HCT116 (cell line): ENCODE results near the gene MKNK1. TPM values are rescaled to one million over a fixed set of nuclear protein-coding genes. Genes with fewer than 3 reads are reported as not detected.

Experiments used
- ATAC-seq: fragments of 200-7000 bp; cut with Tn5 transposase; 2 replicates; pipeline ENCODE4 v1.9.1; 2020; ENCODE audit warnings: mild to moderate bottlenecking, moderate library complexity
- BruUV-seq: library from RNA; stranded (reverse); fragments of 400-500 nt; replicated peaks from 2 replicates; lab custom pipeline; 2021; lab: Mats Ljungman, UMichigan
- CTCF ChIA-PET: fragments of 300-600 bp; sonication (Branson Sonifier 250); formaldehyde crosslinking; loops from one replicate; lab custom pipeline; 2021; ENCODE audit warnings: antibody characterized with exemption; lab: Charles Lee
- POLR2A ChIA-PET: fragments of 300-600, 350-600 bp; sonication (Branson Sonifier 250); formaldehyde crosslinking; loops from one replicate; lab custom pipeline; 2021; ENCODE audit warnings: antibody characterized with exemption; lab: Charles Lee
- RAD21 ChIA-PET, 2 experiments: fragments of 300-600 bp; sonication (Branson Sonifier 250); formaldehyde crosslinking; loops; one replicate each; lab custom pipeline; 2023; ENCODE audit warnings: low total read pairs in 2 of 2; ENCODE audit not compliant: uncharacterized antibody in 2 of 2, unreplicated experiment in 2 of 2, low non-redundant PET in 1 of 2; lab: Charles Lee
- DNase-seq: peaks from one replicate; pipeline ENCODE4 v3.0.0-alpha.2; 2010; ENCODE audit warnings: low read depth, low spot score
- H2AFZ ChIP-seq: fragments of 200-600 bp; shearing (Covaris generic), sonication (generic); 2 replicates; pipeline ENCODE4 v1.6.1; 2017; ENCODE audit warnings: low read depth, mixed run types, mixed read lengths, antibody characterized with exemption, low read length; ENCODE audit not compliant: poor library complexity, severe bottlenecking
- H3K27ac ChIP-seq: 2 replicates; pipeline ENCODE4 v1.5.1; 2012; ENCODE audit warnings: low read depth, low read length
- H3K27me3 ChIP-seq: fragments of 200-600 bp; sonication (generic); 2 replicates; pipeline ENCODE4 v1.6.1; 2016; ENCODE audit warnings: mixed run types, low read length, mixed read lengths; ENCODE audit not compliant: insufficient read depth
- H3K36me3 ChIP-seq, 2 experiments: fragments of 200-500 bp in 1 of 2; fragments of 200-600 bp in 1 of 2; sonication (Bioruptor generic) in 1 of 2; sonication (generic) in 1 of 2; 2 replicates each; pipeline versions ENCODE4 v1.5.1 to v1.6.1; 2014 to 2016; ENCODE audit warnings: low read length in 2 of 2, inconsistent platforms in 1 of 2, mixed read lengths in 1 of 2, mixed run types in 1 of 2; ENCODE audit not compliant: insufficient read depth in 2 of 2, control insufficient read depth in 1 of 2
- H3K4me1 ChIP-seq, 2 experiments: fragments of 200-600 bp in 1 of 2; sonication (generic) in 1 of 2; 2 replicates each; pipeline versions ENCODE4 v1.5.1 to v1.6.1; 2012 to 2017; ENCODE audit warnings: low read length in 2 of 2, inconsistent platforms in 1 of 2, mild to moderate bottlenecking in 1 of 2, mixed read lengths in 1 of 2, mixed run types in 1 of 2, moderate library complexity in 1 of 2; ENCODE audit not compliant: insufficient read depth in 2 of 2, control insufficient read depth in 1 of 2
- H3K4me2 ChIP-seq: fragments of 200-600 bp; sonication (generic); 2 replicates; pipeline ENCODE4 v1.6.1; 2017; ENCODE audit warnings: mixed run types, low read length, mixed read lengths
- H3K4me3 ChIP-seq, 2 experiments: fragments of 200-600 bp in 1 of 2; sonication (generic) in 1 of 2; replicated peaks in 1 of 2; 2 replicates each; pipeline ENCODE4 v1.5.1; 2011 to 2016; ENCODE audit warnings: low read length in 2 of 2, control low read depth in 1 of 2, low read depth in 1 of 2, mild to moderate bottlenecking in 1 of 2, mixed read lengths in 1 of 2, mixed run types in 1 of 2
- H3K79me2 ChIP-seq: fragments of 200-600 bp; sonication (generic); 2 replicates; pipeline ENCODE4 v1.6.1; 2017; ENCODE audit warnings: mild to moderate bottlenecking, mixed run types, low read length, moderate library complexity, mixed read lengths; ENCODE audit not compliant: insufficient read depth
- H3K9ac ChIP-seq: fragments of 200-600 bp; sonication (generic); 2 replicates; pipeline ENCODE4 v1.6.1; 2016; ENCODE audit warnings: low read length, mixed read lengths
- H3K9me2 ChIP-seq: fragments of 200-600 bp; sonication (generic), shearing (Covaris generic); 2 replicates; pipeline ENCODE4 v1.6.1; 2017; ENCODE audit warnings: mixed run types, mild to moderate bottlenecking, moderate library complexity; ENCODE audit not compliant: insufficient read depth
- H3K9me3 ChIP-seq, 2 experiments: fragments of 200-500 bp in 1 of 2; fragments of 200-600 bp in 1 of 2; sonication (Bioruptor generic) in 1 of 2; sonication (generic) in 1 of 2; 2 replicates each; pipeline ENCODE4 v1.6.1; 2014 to 2017; ENCODE audit warnings: low read length in 2 of 2, mixed read lengths in 2 of 2, inconsistent platforms in 1 of 2, low read depth in 1 of 2, mild to moderate bottlenecking in 1 of 2, mixed run types in 1 of 2, moderate library complexity in 1 of 2; ENCODE audit not compliant: control insufficient read depth in 1 of 2, insufficient read depth in 1 of 2
- H4K20me1 ChIP-seq: fragments of 200-600 bp; sonication (generic), shearing (Covaris generic); 2 replicates; pipeline ENCODE4 v1.6.1; 2017; ENCODE audit warnings: mixed run types, mild to moderate bottlenecking, moderate library complexity; ENCODE audit not compliant: insufficient read depth
- JUND ChIP-seq: IDR thresholded peaks from 2 replicates; pipeline ENCODE4 v1.6.1; 2012
- TCF7L2 ChIP-seq: IDR thresholded peaks from 2 replicates; pipeline ENCODE4 v1.7.0; 2011; ENCODE audit warnings: borderline replicate concordance, inconsistent platforms; ENCODE audit not compliant: insufficient read depth, insufficient read length; ENCODE audit errors: extremely low read depth
- ZFX ChIP-seq: fragments of 450-650 bp; IDR thresholded peaks from 2 replicates; pipeline ENCODE4 v1.6.1; 2017
- intact Hi-C: fragments of 100-400 bp; cut with micrococcal nuclease; formaldehyde crosslinking; loops from 2 replicates; pipeline ENCODE4 v1.10.0; 2022
- total RNA-seq: library from RNA; stranded (reverse); gene quantifications from one replicate; pipeline ENCODE4 v1.2.1, GENCODE V29; 2021; ENCODE audit not compliant: unreplicated experiment
- TF ChIP-seq, protein P1 (sequence below): IDR thresholded peaks from 2 replicates; pipeline ENCODE4 v1.6.1; 2012; ENCODE audit warnings: low read depth

Gene MKNK1
- total RNA-seq, 1 experiment from 2014 or later, result 30.9 TPM

DNA sequence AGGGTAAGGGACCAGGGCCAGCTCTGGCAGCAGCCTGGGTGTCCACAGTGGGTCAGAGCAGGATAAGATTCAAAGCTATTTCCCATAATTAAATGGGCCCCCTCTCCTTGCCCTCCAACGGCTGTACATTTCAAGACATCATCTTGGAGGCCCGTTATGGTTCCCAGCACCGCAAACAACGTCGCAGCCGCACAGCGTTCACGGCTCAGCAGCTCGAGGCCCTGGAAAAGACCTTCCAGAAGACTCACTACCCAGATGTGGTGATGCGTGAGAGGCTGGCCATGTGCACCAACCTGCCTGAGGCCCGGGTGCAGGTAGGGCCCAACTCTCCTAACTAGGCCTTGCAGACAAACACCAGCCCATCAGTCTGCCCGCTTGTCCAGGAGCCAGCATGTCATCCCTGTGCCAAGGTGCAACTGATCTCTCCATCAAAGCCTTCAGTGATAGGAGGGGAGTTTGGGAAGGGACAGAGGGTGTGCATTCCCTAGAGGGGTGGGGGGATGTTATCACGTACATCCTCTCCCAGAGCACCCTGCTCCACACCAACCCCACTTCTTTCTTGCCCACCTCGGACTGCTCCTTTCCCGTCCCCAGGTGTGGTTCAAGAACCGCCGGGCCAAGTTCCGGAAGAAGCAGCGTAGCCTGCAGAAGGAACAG is 93.6 kb downstream of the MKNK1 start:
- ATAC-seq, result no peak
- no peaks in the 10 kb centered on the region for H3K9me3 ChIP-seq
- ChIA-PET RAD21 (interaction anchor here in 1 of 2 experiments (0.6 kb wide), 1 partner anchor 19 kb away, joined by 4 read pairs; no protein-coding TSS in a partner anchor), CTCF (no interaction called here), POLR2A (no interaction called here)
- no peak overlapping the region for H3K4me3 ChIP-seq
- no peak overlapping the region for H3K27ac ChIP-seq
- intact Hi-C loops, result no loop called here
- no TSS peak for BruUV-seq
- no peaks in the 10 kb centered on the region for H3K27me3 ChIP-seq
- H3K79me2 ChIP-seq, result no peaks in the 10 kb centered on the region
- no peak overlapping the region for H3K4me2 ChIP-seq
- H3K36me3 ChIP-seq, result no peaks in the 10 kb centered on the region
- no peaks in the 10 kb centered on the region for H3K9me2 ChIP-seq
- peaks cover 0 to 3% of the 10 kb centered on the region in 2 experiments; a peak in 1 of 4 replicates for H3K4me1 ChIP-seq
- no peaks in the 10 kb centered on the region for H4K20me1 ChIP-seq
- DNase-seq, result no peak
- no peak overlapping the region for H3K9ac ChIP-seq
- TF ChIP-seq TCF7L2, result no peak
- no peak overlapping the region for H2AFZ ChIP-seq

GRCh38 chr1:46508757-46509156 is 95.3 kb downstream of the MKNK1 start:
- intact Hi-C loops, result no loop called here
- no TSS peak for BruUV-seq
- DNase-seq, result no peak
- CTCF ChIA-PET, result interaction anchor here (2.9 kb wide), 1 partner anchor 21 kb away, joined by 7 read pairs; no protein-coding TSS in a partner anchor
- no peaks in the 10 kb centered on the region for H3K36me3 ChIP-seq
- H3K4me2 ChIP-seq, result no peak overlapping the region
- no peaks in the 10 kb centered on the region for H3K79me2 ChIP-seq
- RAD21 ChIA-PET, result no interaction called here
- H2AFZ ChIP-seq, result no peak overlapping the region
- no peak overlapping the region for H3K4me3 ChIP-seq
- H3K27me3 ChIP-seq, result no peaks in the 10 kb centered on the region
- no peak for ATAC-seq
- H3K4me1 ChIP-seq, result peaks cover 0 to 3% of the 10 kb centered on the region in 2 experiments; a peak in 1 of 4 replicates
- no peak overlapping the region for H3K27ac ChIP-seq
- H3K9me3 ChIP-seq, result no peaks in the 10 kb centered on the region
- no peak overlapping the region for H3K9ac ChIP-seq
- H4K20me1 ChIP-seq, result no peaks in the 10 kb centered on the region
- POLR2A ChIA-PET, result no interaction called here
- H3K9me2 ChIP-seq, result no peaks in the 10 kb centered on the region
- TF ChIP-seq JUND (no peak), ZFX (no peak)
- TF ChIP-seq, protein P1, sequence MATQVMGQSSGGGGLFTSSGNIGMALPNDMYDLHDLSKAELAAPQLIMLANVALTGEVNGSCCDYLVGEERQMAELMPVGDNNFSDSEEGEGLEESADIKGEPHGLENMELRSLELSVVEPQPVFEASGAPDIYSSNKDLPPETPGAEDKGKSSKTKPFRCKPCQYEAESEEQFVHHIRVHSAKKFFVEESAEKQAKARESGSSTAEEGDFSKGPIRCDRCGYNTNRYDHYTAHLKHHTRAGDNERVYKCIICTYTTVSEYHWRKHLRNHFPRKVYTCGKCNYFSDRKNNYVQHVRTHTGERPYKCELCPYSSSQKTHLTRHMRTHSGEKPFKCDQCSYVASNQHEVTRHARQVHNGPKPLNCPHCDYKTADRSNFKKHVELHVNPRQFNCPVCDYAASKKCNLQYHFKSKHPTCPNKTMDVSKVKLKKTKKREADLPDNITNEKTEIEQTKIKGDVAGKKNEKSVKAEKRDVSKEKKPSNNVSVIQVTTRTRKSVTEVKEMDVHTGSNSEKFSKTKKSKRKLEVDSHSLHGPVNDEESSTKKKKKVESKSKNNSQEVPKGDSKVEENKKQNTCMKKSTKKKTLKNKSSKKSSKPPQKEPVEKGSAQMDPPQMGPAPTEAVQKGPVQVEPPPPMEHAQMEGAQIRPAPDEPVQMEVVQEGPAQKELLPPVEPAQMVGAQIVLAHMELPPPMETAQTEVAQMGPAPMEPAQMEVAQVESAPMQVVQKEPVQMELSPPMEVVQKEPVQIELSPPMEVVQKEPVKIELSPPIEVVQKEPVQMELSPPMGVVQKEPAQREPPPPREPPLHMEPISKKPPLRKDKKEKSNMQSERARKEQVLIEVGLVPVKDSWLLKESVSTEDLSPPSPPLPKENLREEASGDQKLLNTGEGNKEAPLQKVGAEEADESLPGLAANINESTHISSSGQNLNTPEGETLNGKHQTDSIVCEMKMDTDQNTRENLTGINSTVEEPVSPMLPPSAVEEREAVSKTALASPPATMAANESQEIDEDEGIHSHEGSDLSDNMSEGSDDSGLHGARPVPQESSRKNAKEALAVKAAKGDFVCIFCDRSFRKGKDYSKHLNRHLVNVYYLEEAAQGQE, result no peak

Other genes starting within 250 kb of the MKNK1 start
- 24.8 TPM for gene FAAH, start 210.0 kb downstream of the MKNK1 start, total RNA-seq
- 4.3 TPM for gene DMBX1, start 114.4 kb downstream of the MKNK1 start, total RNA-seq
- not detected for gene KNCN, start 52.6 kb downstream of the MKNK1 start, total RNA-seq
- 5.5 TPM for gene MOB3C, start 12.5 kb upstream of the MKNK1 start, total RNA-seq
- 35.5 TPM for gene ATPAF1, start 64.1 kb upstream of the MKNK1 start, total RNA-seq
- 0.47 TPM for gene TEX38, start 67.6 kb upstream of the MKNK1 start, total RNA-seq
- 52.5 TPM for gene EFCAB14, start 114.8 kb upstream of the MKNK1 start, total RNA-seq
- 0.30 TPM for gene CYP4B1, start 194.8 kb upstream of the MKNK1 start, total RNA-seq